Mammary epithelial cell (primary cell): Measurements from ENCODE around the gene FOXJ2.

Source experiments
- EZH2 ChIP-seq: IDR thresholded peaks from 2 replicates; pipeline ENCODE4 v1.6.1; 2012; ENCODE audit warnings: low read length, inconsistent platforms, borderline replicate concordance
- TF ChIP-seq, protein P1 (sequence below), 2 donors: IDR thresholded peaks in 1 of 2; conservative IDR thresholded peaks in 1 of 2; 2 replicates each; pipeline ENCODE4 v1.5.1; 2011 to 2012; ENCODE audit warnings: inconsistent platforms in 2 of 2, low read length in 2 of 2, mild to moderate bottlenecking in 2 of 2, control low read depth in 1 of 2, low read depth in 1 of 2; ENCODE audit not compliant: insufficient read depth in 1 of 2; ENCODE audit errors: extremely low read depth in 1 of 2

DNA sequence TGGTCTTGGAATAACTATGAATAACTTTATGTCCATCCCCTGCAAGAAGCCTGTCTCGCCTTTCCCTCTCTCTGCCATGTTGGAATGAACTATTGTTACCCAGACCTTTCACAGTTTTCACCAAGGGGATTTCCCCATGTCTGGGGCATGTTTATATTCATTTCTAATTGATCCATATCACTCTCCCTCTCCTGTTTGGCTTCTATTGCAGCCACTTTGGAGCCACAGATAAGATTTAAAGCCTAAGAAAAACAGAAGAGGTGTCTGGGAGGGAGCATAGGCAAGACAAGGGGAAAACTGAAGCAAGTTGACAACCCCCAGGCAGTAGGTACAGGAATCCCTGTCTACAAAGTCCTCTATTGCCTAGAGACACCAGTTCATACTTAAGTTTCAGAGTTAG, 41.0 kb upstream of the FOXJ2 start:
- TF ChIP-seq, protein P1, sequence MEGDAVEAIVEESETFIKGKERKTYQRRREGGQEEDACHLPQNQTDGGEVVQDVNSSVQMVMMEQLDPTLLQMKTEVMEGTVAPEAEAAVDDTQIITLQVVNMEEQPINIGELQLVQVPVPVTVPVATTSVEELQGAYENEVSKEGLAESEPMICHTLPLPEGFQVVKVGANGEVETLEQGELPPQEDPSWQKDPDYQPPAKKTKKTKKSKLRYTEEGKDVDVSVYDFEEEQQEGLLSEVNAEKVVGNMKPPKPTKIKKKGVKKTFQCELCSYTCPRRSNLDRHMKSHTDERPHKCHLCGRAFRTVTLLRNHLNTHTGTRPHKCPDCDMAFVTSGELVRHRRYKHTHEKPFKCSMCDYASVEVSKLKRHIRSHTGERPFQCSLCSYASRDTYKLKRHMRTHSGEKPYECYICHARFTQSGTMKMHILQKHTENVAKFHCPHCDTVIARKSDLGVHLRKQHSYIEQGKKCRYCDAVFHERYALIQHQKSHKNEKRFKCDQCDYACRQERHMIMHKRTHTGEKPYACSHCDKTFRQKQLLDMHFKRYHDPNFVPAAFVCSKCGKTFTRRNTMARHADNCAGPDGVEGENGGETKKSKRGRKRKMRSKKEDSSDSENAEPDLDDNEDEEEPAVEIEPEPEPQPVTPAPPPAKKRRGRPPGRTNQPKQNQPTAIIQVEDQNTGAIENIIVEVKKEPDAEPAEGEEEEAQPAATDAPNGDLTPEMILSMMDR (conservative IDR thresholded peaks at IDR 0.05 in 1 of 2, IDR thresholded peaks at IDR 0.05 in 1 of 2; ENCODE audit: extremely low read depth in 1 of 2, insufficient read depth in 1 of 2, low read depth in 1 of 2, low read length in 2 of 2), result no peak
- TF ChIP-seq EZH2, result no peak
